Stimulated activated CD4-positive, alpha-beta T cell treated with anti-CD3 and anti-CD28 coated beads, TNF-alpha, amount 100 ng/mL, for 1 hour (primary cell): Measurements from ENCODE around the gene AGO1.
"Not testable (repeated sequence)": the region's sequence is repeated elsewhere in the genome, so short reads cannot be mapped to it uniquely, and the experiment has no call there.

ENCODE experiments used
- DNase-seq, 3 donors: peaks; one replicate each; pipeline ENCODE4 v3.0.0-alpha.2; 2020; ENCODE audit warnings: low read depth in 3 of 3, low spot score in 1 of 3

Gene AGO1

GRCh38 chr1:35869245-35869950, 13.6 kb upstream of the AGO1 start:
- DNase-seq = not testable (repeated sequence)

GRCh38 chr1:35870651-35871309, 12.2 kb upstream of the AGO1 start:
- DNase-seq = no peak

DNA sequence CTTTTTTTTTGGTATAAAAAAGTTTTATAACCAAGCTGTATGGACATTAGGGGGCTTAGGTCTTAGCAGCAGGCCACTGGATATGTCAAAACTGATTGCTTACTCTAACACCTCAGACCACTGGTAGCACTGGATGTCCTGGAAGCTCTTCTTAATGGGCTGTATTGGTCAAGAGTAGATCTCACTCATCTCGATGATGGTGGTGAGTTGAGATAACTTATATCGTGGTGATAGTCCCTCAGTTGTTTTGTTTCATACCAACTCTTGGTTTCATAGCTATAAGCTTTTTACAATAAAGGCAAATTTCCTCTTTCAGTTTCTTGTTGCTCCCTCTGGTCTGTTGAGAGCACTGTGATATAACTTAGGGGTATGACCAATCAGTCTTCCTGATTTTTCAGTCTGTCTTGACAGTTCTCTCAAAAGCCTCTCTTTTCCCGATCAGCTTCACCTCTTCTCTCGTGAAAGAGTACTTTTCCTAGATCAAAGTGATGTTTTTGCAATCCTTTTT, 9.7 kb upstream of the AGO1 start:
- DNase-seq = no peak

DNA sequence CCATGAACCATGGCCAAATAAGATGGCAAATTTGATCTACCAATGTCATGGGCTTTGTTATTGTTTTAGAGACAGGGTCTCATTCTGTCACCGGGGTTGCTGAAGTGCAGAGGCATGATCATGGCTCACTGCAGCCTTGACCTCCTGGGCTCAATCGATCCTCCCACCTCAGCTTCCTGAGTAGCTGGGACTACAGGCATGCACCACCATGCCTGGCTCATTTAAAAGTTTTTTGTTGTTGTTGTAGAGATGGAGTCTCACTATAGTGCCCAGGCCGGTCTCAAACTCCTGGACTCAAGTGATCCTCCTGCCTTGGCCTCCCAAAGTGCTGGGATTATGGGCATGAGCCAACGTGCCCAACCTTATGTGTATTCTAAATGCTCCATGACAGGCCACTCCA, 8.9 kb upstream of the AGO1 start:
- not testable (repeated sequence) for DNase-seq

- DNase-seq = no peak
Measured at GRCh38 chr1:35876988-35877387, 6.0 kb upstream of the AGO1 start.

GRCh38 chr1:35881850-35882273, 1.1 kb upstream of the AGO1 start:
- no peak for DNase-seq

DNA sequence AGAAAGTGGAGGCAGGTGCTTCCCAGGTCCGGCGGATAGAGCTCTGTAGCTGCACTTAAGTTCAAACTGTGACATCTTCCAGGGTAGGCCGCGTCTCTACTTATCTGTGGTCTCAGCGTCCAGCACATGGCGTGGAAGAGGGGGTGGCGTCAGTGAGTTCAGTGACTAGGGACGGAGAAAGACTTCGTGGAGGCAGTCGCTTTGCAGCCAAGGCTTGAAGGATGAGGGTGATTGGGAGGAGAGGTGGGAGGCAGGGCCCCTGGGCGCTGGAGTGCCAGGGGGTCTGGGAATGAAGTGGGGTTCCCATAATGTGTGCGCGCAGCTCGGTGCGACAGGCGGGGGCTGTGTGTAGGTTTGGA, 444 bp upstream of the AGO1 start:
- no peak for DNase-seq

DNA sequence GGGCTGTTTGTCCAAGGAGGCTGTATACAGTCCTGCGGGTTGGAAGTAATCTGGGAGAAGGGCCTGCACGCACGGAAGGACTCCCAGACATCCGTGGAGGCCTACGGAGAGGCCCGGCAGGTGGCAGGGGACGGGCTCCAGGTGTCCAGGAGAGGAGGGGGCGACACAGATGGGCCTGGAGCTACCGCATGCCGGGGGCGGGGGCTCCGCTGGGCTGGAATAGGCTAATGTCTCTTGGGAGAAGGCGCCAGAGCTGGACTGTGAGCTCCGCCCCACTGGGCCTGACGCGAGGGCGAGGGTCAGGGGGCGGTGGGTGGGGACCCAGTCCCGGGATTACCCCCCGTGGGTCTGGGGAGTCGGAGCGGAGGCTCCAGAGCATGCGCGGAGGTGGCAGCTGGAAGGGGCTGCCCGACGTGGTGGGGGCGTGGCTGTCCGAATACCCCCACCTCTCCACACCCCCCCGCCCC, 659 bp downstream of the AGO1 start:
- DNase-seq = peak; percentile 3 to 27 (median 8)

DNA sequence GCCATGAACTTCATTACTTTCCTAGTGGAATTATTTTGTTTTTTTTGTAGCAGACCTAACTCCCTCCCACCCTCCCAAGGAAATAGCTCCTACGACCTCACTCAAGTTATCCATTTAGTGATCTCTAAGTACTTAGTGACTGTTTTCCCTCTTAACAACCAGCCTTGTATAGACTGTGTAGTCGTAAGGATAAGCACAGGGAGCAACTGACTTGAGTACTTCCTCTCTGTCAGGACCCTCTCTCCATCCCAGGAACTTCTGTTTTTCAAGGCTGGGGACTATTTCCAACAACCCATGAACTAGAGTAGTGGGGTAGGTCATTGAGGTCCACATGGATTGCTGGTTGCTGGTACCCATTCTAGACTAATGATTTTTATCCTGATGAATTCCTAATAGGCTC, 1.9 kb downstream of the AGO1 start:
- DNase-seq = no peak

- DNase-seq = no peak
Measured at GRCh38 chr1:35885961-35886558, 3.1 kb downstream of the AGO1 start.

DNA sequence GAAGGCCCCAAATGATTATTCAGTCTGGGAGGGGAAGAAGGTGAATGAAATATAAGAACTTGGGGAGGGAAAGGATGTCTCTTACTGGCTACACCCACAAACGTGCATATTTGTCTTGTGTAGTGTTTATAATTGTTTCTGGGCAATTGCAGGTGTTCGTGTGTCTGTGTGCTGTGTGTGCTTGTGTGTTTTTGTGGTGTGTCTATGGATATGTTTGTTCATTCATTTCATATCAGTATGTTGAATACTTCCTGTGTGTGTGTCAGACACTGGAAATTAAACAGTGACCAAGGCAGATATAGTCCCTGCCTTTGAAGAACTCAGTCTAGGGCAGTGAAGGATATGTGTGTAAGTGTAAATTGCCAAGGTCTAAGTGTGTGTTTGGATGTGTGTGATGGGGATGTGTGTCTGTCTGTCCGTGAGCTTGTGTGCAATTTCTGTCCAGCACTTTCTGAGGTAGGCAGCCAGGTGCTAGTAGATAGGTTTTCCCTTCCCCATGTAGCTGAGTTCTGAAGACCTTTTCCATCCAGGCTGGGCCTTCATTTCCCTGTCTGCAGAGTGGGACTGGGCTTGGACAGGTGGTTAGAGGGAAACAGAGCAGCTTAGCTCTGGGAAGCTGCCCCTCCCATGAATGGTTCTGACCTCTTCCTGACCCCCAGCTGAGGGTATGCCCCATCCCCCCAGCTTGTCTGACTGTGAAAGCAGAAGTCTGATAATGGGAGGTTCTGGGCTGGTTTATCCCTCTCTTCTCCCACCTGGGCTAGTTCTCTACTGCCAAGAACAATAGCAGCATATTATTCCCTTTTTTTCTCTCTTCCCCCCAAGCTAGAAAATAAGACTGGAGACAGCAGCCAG, 3.8 kb downstream of the AGO1 start:
- no peak for DNase-seq

- no peak for DNase-seq
Measured at GRCh38 chr1:35887508-35887907, 4.5 kb downstream of the AGO1 start.

- DNase-seq = no peak
Measured at GRCh38 chr1:35888255-35888654, 5.2 kb downstream of the AGO1 start.

- DNase-seq = not testable (repeated sequence)
Measured at GRCh38 chr1:35888981-35889380, 6.0 kb downstream of the AGO1 start.

GRCh38 chr1:35893051-35893879, 10.3 kb downstream of the AGO1 start:
- no peak for DNase-seq

DNA sequence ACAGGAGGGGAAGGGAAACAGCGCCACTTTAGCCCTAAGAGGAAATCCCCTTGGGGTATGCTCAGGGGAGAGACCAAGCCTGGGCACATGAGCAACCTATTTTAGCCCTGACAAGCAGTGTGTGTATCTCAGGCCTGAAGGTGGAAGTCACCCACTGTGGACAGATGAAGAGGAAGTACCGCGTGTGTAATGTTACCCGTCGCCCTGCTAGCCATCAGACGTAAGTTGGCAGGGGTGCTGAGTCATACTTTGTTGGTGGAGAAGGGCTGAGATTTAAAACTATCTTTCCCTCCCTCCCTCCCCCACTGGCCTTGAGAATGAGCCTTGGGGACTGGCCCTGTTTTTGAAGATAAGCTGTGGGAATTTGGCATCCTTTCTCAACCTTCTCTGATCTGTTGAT, 11.2 kb downstream of the AGO1 start:
- no peak for DNase-seq

DNA sequence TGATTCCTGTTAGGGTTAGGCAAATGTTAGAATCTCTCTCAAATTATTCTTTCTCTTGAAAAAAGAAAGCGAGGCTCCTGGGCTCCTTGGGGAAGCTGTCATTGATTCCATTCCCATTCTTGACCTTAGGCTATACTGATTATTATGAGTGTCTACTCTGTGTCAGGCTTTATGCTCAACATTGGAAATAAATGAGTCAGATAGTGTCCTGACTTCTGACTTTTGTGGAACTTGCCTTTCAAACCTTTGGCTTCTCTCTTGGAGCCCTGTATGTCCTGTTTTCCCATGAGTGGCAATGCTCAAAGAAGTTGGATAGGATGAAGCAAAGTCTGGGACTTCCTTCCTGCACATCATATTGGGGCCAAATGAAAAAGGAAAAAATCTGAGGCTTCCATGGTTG, 11.6 kb downstream of the AGO1 start:
- DNase-seq = no peak

DNA sequence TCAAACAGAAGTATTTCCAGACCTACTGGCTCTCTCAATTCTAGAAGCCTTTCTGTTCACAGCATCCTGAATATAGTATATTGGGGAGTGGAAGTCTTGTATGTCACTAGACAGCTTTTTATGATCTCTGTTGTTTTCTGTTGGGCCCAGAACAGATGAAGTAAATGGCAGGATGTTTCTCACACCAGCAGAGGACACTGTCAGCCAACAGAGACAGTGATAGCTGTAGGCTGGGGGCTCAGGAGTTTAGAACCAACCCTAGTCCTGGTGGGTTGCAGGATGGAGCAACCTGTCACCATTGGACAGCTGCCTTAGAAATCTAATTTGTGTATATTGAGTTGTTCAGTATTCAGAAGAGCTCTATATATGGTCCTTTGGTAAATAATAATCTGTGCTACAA, 16.9 kb downstream of the AGO1 start:
- no peak for DNase-seq

- no peak for DNase-seq
Measured at GRCh38 chr1:35901235-35901634, 18.2 kb downstream of the AGO1 start.

DNA sequence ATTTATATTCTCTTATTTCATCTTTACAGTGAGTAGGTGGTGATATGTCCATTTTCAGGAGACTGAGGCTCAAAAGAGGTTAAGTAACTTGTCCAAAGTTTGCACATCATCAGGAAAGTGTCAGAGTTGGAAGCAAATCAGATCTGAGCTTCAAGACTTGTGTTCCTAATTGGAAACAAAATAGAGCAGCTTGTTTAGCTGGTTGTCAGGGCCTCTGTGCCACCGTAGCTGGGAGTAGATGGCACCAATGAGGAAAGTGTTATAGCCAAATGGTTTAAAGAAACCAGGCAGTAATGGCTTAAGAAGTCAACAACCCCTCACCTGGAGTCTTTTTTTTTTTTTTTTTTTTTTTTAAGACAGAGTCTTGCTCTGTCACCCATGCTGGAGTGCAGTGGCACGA, 19.7 kb downstream of the AGO1 start:
- no peak for DNase-seq
